ENCODE measurements around the gene CELSR1.

DNA sequence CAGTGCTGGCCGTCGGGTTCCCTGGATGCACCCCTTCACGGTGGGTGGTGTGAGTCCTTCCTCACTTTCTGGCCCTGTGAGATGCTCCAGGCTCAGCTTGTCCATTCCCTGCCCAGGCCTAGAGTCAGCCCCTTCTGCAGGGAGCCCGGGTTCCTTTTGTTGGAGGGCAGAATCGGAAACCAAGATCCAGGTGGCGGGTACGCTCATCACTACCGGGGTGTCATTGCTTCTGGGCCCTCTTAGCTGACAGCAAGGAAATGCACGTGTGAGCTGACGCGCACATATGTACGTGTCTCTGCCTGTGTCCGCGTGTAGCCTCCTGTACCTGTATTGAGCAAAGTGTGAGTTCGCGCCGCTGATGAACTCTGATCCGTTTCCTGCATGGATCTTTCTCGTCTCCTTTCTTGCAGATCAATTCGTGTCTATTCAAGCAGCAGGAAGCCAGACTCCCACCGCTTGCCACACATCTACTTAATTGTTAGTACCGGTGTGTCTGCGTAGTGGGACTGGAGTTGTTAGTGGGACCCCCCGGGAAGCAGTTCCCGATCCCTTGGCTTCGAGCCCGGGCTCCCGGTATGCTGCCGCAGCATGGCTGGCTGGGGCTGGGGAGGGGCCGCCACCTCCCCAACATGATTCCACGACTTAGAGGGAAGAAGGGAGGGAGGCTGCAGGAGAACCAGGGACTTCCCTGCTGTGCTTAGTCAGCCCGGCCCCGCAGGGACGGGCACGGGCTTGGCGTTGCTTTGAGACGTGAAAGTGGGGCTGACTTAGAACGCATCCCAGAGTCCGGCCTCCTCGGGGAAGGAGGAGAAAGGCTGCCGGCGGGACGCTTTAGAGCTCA is 46.9 kb upstream of the CELSR1 start:
- no peak for TF ChIP-seq CSDC2 (CRISPR knock-in tag; IDR thresholded peaks at IDR 0.05)
- TF ChIP-seq, protein P1, sequence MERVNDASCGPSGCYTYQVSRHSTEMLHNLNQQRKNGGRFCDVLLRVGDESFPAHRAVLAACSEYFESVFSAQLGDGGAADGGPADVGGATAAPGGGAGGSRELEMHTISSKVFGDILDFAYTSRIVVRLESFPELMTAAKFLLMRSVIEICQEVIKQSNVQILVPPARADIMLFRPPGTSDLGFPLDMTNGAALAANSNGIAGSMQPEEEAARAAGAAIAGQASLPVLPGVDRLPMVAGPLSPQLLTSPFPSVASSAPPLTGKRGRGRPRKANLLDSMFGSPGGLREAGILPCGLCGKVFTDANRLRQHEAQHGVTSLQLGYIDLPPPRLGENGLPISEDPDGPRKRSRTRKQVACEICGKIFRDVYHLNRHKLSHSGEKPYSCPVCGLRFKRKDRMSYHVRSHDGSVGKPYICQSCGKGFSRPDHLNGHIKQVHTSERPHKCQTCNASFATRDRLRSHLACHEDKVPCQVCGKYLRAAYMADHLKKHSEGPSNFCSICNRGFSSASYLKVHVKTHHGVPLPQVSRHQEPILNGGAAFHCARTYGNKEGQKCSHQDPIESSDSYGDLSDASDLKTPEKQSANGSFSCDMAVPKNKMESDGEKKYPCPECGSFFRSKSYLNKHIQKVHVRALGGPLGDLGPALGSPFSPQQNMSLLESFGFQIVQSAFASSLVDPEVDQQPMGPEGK (CRISPR knock-in tag; IDR thresholded peaks at IDR 0.05; ENCODE audit: borderline replicate concordance): no peak
- TF ChIP-seq ZC3H10 (CRISPR knock-in tag; IDR thresholded peaks at IDR 0.05): no peak
- TF ChIP-seq, protein P2, sequence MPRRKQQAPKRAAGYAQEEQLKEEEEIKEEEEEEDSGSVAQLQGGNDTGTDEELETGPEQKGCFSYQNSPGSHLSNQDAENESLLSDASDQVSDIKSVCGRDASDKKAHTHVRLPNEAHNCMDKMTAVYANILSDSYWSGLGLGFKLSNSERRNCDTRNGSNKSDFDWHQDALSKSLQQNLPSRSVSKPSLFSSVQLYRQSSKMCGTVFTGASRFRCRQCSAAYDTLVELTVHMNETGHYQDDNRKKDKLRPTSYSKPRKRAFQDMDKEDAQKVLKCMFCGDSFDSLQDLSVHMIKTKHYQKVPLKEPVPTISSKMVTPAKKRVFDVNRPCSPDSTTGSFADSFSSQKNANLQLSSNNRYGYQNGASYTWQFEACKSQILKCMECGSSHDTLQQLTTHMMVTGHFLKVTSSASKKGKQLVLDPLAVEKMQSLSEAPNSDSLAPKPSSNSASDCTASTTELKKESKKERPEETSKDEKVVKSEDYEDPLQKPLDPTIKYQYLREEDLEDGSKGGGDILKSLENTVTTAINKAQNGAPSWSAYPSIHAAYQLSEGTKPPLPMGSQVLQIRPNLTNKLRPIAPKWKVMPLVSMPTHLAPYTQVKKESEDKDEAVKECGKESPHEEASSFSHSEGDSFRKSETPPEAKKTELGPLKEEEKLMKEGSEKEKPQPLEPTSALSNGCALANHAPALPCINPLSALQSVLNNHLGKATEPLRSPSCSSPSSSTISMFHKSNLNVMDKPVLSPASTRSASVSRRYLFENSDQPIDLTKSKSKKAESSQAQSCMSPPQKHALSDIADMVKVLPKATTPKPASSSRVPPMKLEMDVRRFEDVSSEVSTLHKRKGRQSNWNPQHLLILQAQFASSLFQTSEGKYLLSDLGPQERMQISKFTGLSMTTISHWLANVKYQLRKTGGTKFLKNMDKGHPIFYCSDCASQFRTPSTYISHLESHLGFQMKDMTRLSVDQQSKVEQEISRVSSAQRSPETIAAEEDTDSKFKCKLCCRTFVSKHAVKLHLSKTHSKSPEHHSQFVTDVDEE (CRISPR knock-in tag; IDR thresholded peaks at IDR 0.05): no peak
- TF ChIP-seq, protein P3, sequence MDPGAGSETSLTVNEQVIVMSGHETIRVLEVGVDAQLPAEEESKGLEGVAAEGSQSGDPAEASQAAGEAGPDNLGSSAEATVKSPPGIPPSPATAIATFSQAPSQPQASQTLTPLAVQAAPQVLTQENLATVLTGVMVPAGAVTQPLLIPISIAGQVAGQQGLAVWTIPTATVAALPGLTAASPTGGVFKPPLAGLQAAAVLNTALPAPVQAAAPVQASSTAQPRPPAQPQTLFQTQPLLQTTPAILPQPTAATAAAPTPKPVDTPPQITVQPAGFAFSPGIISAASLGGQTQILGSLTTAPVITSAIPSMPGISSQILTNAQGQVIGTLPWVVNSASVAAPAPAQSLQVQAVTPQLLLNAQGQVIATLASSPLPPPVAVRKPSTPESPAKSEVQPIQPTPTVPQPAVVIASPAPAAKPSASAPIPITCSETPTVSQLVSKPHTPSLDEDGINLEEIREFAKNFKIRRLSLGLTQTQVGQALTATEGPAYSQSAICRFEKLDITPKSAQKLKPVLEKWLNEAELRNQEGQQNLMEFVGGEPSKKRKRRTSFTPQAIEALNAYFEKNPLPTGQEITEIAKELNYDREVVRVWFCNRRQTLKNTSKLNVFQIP (CRISPR knock-in tag; IDR thresholded peaks at IDR 0.05; ENCODE audit: borderline replicate concordance, low read depth): no peak
- TF ChIP-seq SNAI2 (CRISPR knock-in tag; IDR thresholded peaks at IDR 0.05): no peak
- TF ChIP-seq ZNF565 (CRISPR knock-in tag; conservative IDR thresholded peaks at IDR 0.05; ENCODE audit: low read depth): no peak
- TF ChIP-seq ZNF8 (CRISPR knock-in tag; IDR thresholded peaks at IDR 0.05): no peak
- TF ChIP-seq ARNTL (CRISPR knock-in tag; IDR thresholded peaks at IDR 0.05; ENCODE audit: borderline replicate concordance, low read depth): no peak
- no peak for TF ChIP-seq ZFP3 (CRISPR knock-in tag; IDR thresholded peaks at IDR 0.05)
- no peak for TF ChIP-seq ZFP30 (CRISPR knock-in tag; IDR thresholded peaks at IDR 0.05)
